Activated effector memory CD4-positive, alpha-beta T cell treated with Interleukin-2 at 50 U/mL for 16 hours (primary cell): ENCODE measurements around the gene XG.

Experiments
- DNase-seq: peaks from one replicate; pipeline ENCODE4 v3.0.0-alpha.2; 2020

XG gene

DNA sequence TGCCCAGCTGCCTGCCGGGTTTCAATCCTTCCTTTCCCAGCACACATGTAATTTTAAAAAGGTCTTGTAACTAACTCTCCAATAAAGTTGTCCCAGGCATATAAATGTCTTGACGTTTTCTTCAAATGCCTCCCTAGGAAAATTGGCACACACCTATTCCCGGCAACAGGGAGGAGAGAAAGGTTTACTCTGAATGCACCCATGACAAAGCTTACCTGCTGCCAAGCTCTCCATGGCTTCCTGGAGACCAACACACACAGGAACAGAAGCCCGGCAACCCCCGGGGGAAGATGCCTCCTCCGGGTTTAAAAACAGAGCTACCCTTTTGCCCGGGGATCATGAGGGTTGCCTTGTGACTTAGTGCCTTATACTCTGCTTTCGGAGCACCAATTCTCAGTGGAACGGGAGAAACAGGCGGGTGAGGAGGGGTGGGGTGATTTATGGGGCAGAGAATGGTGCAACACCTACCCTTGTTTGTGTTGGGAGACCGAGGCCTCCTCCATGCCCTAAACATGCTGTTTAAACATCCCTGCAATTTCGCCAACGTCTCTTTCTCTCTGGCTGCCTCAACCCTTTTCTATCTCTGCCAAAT lies 72.1 kb downstream of the XG start:
- no peak for DNase-seq

DNA sequence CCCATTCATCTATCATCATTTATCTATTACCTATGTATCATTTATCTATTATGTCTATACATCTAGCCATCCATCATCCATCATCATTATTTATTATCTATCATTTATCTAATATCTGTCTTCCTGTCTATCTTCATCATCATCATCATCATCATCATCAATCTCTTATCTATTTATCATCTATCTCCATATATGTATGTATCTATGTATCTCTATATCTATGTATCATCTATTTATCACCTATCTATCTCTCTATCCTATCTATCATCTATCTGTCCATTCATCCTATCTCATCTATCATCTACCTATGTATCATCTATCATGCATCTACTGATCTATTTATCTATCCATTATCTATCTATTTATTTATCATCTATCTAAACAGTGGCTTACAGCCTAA lies 73.0 kb downstream of the XG start:
- DNase-seq, result no peak

DNA sequence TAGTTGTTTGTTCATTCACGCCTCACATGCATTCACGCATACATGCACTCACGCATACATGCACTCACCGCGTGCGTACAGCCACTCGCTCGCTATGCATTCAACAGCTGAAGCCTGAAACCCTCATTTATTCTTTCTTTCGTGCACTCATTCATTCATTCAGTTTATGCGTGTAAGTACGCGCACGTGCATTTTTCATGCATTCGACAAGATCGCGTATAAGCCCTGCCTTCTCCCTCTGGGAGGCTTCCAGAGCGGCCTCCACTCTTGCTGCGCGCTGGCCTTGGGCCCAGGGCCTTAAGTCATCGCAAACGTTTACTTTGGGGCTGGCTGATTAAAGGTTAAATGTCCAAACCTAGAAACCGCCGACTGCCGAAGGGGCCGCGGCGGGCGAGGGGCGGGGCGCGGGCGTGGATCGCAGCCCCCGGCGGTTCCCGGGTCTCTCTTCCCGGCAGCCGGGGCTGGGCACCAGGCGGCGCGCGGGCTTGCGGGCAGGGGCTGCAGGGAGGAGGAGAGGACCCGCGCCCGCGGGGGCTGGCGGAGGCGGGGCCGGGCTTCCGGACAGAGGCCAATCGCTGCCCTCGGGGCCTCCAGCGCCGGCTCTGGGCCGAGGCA lies 76.6 kb downstream of the XG start, which contains the start of gene GYG2:
Gene GYG2 (plus strand): TSS at position 587 of the 615 bp plus-strand sequence. CDS start 1,259 bp downstream, outside the sequence.
- no peak for DNase-seq

DNA sequence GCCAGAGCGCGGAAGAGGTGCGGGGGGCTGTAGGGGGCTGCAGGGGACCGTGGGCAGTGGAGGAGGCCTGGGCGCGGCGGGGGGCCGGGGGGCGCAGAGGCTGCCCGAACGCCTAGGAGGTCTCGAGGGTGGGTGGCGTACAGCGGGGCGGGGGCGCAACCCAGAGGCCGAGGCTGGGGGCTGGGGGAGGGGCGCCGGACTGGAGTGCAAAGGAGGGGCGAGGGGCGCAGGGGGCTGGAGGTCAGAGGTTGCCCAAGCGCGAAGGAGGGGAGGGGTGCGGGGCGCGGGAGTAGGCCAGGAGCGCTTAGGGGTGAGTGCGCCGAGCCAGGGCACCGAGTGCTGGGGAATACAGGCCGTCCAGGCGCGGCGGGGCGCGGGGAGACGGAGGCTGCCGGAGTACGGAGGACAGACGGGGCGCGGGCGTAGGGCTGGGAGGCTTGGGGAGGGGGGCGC lies 77.1 kb downstream of the XG start:
- no peak for DNase-seq

DNA sequence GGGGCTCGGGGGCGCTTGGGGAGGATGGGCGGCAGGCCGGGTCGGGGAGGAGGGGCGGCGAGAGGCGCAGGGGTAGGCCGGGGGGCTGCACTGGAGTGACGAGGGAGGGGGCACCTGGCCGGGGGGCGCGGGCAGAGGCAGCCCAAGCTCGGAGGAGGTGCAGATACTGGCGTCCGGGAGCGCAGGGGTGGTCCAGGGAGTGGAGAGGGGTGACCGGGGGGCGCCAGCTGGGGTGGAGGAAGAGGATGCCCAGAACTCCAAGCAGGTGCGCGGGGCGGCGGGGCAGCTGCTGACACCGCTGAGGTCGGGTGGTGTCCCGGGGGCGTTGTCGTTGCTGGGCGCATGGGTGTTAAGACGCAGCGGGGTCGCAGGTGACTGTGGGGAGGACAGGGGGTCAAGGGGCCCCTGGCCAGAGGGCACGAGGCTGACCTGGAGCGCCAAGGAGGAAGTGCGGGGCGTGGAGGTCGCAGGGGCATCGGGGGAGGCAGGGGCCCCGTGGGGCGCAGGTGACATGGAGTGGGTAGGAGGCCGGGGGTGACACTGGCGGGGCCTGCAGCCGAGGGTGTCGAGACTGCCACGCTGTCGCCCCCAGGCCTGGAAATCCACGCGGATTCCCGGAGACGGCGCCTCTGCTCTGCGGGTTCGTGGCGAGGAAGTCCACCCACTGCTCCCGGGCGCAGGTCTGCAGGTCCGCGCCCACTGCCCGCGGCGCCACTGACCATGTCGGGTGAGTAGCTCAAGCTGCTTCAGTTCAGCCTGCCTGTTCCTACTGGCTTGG lies 77.8 kb downstream of the XG start:
- no peak for DNase-seq

DNA sequence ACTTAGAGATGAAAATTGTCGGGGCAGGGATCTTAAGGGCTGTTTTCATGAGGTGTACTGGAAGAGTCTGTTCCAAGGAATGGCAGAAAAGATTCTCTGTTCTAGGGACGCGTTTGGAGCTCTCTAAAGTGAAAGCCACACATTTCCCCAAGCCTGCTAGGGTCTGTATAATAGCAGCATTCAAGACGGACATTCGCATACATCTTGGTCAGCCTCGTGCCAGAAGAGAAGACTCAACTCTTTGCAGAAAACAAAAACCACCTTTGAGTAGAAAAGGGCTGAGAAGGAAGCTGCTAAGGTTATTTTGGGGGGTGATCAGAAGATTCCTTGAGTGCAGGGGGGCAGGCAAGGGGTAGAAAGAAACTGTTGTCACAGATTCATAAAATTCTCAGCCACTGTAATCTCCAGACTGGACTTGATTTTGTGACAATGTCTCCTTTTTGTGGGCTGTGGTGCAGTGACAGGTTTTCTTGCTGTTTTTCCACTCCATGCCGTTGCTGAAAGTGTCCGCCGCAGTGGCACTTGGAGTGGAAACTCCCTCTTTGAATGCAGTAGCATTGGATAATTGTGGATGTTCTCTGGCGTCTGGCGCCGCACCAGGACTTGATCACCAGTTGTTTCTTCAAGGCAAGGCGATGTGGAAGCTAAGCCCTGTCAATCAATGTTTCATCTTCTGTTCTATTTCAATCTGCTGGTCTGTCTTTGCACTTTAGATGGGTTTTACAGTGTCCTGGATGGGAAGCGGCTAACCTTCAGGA lies 79.8 kb downstream of the XG start:
- DNase-seq, result no peak

DNA sequence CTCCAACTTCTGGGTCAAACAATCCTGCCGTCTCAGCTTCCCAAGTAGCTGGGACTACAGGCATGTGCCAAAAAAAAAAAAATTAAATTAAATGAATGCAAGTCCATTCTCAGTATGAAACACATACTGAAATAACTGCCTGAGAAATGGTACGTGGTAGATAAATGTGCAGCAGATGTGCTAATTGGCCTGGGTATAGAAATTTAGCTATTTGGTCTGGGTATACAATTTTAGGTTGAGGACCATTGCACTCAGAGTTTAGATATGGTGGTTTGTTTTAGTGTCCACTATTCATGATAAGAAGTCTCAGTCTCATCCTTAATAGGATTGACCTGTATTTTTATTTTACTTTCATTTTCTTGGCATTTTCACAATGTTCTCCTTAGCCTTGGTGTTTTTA lies 86.1 kb downstream of the XG start:
- DNase-seq, result no peak

DNA sequence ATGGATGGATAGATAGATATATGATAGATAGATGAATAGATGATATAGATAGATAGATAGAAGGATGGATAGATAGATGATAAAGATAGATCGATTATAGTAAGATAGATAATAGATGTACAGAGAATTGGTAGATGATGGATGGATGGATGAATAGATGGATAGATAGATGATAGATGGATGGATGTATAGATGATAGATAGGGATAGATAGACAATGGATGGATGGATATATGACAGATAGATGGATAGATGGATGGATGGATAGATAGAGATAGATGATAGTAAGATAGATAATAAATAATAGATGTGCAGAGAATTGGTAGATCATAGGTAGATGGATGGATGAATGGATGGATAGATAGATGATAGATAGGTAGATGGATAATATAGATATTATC lies 89.1 kb downstream of the XG start:
- no peak for DNase-seq

DNA sequence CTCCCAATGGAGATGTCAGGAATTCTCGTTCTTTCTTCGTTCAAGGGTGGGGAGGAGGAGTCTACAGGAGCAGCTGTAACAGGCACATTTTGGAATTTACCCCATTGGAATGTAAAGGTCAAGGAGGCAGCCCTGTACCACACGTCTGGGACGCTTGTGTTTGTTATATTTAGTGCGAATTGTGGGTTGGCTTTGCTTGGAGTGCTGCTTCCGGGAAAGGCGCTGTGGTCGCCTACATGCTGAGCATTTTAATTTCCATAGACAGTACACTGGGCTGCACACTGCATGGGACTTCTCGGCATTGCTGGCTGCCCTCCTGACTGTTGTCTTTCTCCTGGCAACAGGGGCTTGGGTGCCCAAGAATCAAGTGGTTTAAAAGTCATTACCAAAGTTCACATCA lies 89.7 kb downstream of the XG start:
- DNase-seq, result no peak

DNA sequence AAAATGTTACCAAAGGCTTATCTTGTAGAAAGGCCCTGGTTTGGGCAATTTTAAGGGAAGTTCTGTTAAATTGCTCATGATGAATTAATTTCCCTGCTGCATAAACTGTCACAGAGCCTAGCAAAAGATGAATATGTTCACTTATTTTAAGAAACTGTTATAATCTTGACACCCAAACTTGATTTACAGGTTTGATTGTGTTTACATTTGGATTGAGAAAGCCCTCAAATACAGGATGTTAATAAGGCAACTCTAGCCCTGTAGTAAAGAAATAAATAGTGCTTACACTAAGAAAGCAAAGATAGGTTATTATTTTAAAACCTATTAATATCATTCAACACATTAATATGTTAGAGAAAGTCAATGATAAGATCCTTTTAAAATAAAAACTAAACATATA lies 95.2 kb downstream of the XG start:
- no peak for DNase-seq

DNA sequence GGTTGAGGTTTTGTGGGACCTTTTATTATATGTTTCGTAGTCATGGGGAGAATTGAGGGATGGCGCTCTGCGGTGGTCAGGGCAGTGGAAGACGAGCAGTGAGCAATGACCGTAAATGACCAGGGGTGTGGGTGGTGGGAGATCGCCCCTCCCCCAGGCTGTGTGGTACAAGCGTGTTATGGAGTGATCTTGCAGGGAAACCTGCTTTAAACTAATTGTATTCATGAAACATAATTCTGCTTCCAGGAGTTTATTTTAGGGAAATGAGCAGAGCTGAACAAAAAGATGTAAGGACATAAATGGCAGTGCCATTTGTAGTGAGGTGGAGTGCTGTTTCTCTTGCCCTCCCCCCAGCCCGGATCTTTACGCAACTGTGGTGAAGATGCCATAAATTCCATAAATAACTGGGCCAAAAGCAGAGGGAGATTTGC lies 97.0 kb downstream of the XG start:
- no peak for DNase-seq

DNA sequence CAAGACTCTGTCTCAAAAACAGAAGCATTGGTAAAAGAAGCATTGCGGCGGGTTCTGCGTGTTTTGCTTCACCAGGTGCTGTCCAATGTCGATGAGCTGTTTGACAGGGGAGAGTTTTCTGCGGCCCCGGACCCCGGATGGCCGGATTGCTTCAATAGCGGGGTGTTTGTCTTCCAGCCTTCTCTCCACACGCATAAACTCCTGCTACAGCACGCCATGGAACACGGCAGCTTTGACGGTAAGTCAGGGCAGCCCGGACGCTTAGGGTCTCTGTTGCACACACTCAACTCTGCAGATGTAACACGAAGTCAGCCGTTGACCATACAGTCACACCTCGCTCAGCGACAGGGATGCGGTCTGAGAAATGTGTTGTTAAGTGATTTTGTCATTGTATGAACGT lies 103.1 kb downstream of the XG start:
- DNase-seq, result no peak

DNA sequence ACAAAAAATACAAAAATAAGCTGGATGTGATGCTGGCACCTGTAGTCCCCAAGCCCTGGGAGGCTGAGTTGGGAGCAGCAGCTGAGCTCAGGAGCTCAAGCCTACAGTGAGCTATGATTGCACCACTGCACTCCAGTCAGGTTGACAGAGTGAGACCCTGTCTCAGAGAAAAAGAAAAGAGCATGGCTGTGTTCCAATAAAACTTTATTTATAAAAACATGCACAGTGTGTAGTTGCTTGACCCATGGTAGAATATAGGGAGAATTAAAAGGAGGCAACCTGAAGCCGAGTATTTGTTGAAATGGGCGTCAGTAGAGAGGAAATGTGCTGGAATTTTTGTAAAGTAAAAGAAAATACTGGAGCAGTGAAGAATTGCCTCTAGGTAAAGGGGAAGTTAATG lies 103.9 kb downstream of the XG start:
- no peak for DNase-seq

DNA sequence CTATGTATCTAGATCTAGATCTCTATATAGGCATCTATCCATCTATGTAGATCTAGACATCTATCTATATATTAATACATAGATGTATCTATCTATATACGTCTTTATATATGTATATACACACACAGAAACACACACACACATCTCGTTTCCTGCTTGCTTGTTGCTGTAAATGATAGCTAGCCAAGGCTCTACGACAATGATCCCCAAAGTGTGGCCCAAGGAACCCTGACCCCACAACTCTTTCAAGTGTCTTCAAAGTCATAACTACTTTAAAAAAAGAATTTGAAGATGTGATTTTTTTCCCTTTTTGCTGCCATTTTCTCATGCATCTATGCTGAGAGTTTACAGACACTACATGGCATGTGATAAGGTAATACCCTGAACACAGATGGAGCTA lies 105.7 kb downstream of the XG start:
- no peak for DNase-seq

DNA sequence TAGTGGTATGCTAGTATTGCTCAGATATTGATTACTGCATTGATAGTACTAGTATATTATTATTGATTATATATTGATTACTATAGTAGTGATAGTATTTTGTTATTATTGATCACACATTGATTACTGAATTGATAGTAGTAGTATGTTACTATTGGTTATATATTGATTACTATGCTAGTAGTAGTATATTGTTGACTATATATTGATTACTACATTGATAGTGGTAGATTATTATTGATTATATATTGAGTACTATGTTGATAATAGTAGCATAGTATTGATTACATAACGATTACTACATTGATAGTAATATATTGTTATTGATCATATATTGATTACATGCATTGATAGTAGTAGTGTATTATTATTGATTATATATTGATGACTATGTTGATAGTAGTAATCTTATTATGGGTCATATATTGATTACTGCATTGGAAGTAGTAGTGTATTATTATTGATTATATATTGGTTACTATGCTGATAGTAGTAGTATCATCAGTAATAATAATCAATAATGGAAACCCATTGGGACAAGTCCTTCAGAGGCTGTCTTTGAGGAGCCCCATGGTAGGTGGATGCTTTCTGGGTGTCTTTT lies 107.5 kb downstream of the XG start:
- DNase-seq, result no peak

DNA sequence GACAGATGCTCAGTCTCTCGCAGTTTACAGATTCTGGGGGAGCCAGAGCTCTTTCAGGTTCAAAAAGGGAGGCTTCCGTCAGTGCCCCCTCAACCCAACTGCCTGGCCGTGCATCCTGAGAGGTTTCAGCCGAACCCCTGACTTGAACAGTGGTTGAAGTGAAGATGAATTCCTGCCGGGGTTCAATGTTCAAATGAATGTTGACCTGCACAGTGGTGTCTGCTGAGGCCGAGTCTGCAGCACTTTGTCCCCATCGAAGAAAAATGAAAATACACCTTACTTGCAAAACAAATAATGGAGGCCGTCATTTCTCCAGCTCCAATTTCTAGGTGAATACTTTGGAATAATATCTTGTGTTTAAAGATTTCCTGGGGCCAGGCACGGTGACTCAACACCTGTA lies 110.6 kb downstream of the XG start:
- no peak for DNase-seq

DNA sequence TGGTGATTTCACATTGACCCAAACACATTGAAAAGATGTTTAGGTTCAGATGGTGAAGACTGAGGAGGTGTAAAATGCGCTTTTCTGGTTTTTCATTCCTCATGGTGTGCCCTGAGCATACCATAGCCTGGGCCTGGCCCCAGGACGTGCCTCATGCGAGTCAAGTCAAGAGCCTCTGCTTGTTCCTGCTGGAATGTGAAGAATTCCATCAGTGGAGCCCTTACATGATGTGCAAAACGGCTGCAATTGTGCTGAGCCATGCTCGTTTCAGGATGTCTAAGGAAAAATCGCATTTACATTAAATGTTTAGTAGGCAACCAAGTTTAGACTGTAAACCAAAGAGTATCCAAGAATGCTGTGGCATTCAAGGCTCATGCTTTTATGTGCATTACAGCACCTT lies 111.8 kb downstream of the XG start:
- no peak for DNase-seq
